ENCODE measurements around the gene NPDC1.

DNA sequence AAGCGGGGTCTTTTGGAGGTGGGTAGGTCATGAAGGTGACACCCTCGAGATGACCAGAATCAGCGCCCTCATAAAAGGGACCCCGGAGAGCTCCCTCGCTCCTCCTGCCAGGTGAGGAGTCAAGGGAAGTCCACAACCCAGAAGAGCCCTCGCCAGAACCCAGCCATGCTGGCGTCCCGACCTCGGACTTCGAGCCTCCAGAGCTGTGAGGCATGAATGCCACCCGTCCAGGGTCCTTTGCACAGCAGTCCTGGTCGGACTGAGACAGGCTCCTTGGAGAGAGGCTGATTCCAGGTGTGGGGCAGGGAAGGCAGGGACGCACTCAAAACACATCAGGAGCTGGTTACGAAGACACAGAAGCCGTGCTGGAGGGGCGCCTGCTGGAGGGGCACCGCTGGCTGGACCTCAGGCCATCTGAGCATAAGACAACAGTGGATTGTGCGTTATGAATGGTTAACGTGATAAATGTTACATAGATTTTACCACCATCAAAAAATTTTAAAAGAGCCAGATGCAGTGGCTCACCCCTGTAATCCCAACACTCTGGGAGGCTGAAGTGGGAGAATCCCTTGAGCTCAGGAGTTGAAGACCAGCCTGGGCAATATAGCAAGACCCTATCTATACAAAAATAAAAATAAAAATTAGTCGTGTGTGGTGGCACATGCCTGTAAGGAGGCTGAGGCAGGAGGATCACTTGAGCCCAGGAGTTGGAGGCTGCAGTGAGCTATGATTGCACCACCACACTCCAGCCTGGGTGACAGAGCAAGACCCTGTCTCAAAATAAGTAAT is 43.9 kb downstream of the NPDC1 start:
- TF ChIP-seq POLR2AphosphoS5 (IDR thresholded peaks at IDR 0.05) = no peak
- TF ChIP-seq, protein P1, sequence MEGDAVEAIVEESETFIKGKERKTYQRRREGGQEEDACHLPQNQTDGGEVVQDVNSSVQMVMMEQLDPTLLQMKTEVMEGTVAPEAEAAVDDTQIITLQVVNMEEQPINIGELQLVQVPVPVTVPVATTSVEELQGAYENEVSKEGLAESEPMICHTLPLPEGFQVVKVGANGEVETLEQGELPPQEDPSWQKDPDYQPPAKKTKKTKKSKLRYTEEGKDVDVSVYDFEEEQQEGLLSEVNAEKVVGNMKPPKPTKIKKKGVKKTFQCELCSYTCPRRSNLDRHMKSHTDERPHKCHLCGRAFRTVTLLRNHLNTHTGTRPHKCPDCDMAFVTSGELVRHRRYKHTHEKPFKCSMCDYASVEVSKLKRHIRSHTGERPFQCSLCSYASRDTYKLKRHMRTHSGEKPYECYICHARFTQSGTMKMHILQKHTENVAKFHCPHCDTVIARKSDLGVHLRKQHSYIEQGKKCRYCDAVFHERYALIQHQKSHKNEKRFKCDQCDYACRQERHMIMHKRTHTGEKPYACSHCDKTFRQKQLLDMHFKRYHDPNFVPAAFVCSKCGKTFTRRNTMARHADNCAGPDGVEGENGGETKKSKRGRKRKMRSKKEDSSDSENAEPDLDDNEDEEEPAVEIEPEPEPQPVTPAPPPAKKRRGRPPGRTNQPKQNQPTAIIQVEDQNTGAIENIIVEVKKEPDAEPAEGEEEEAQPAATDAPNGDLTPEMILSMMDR (IDR thresholded peaks at IDR 0.05) = no peak

Data from sigmoid colon (tissue), 4 donors.